Midbrain (tissue), 1 donor: ENCODE data around the gene GGTLC1.

Source experiments
- DNase-seq: peaks from one replicate; lab custom pipeline; 2025; lab: John Stamatoyannopoulos, UW

The GGTLC1 gene

DNA sequence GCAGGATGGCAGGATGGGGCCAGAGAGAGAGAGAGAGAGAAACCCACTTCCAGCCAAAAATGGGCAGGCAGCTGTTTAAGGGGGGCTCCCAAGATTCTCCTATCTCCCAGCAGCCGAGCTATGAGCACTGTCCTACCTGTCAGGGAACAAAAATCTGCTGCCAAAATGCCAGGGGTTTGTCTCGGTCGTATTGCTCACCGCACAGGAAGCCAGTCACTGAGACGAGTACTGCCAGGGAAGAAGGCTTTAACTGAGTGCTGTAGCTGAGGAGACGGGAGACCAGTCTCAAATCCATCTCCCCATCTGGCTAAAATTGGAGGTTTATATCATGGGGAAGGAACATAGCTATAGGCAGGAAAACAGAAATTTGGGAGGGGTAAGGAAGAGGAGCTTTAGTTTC is 22.3 kb downstream of the GGTLC1 start:
- DNase-seq = no peak

DNA sequence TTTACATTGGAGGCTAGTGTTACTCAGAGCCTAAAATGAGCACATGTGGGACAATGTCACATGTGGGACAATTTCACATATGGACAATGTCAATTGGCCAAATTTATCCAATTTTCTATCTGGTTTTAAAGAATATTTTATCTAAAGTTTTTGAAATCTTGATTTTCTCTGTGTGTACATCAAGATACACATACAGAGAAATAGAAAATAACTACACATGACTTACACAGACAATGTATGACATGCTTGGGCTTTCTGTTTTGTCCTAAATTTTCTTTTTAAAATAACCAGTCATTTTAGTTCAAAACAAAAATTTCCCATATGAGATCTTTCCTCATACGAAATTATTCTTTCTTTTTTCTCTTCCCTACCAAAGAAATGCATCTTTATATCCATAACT is 24.6 kb downstream of the GGTLC1 start:
- no peak for DNase-seq

- DNase-seq = no peak
Measured at GRCh38 chr20:23962272-23962671, 26.3 kb downstream of the GGTLC1 start.

DNA sequence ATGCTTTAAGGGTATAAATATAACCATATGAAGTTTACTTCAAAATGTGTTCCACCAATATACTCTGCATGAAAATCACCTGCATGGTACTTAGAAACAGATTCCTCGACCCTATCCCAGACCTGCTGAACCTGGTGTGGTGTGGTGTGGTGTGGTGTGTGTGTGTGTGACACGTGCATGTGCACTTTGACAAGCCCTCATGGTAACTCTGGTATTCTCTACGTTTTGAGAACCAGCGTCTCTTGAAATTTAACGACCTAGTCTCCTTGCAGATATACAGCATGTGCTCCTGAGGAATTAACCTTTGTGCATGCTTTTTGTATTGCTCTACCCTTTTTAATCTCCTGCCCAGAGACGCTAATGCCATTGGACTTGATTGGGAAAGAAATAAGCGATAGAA is 29.5 kb downstream of the GGTLC1 start:
- DNase-seq = no peak

- DNase-seq = no peak
Measured at GRCh38 chr20:23955896-23956295, 32.7 kb downstream of the GGTLC1 start.

GRCh38 chr20:23954008-23954745 is 34.4 kb downstream of the GGTLC1 start:
- DNase-seq = no peak

- DNase-seq = no peak
Measured at GRCh38 chr20:23946206-23946605, 42.4 kb downstream of the GGTLC1 start.

GRCh38 chr20:23943304-23943703 is 45.3 kb downstream of the GGTLC1 start:
- no peak for DNase-seq

GRCh38 chr20:23939641-23940040 is 48.9 kb downstream of the GGTLC1 start:
- no peak for DNase-seq

- no peak for DNase-seq
Measured at GRCh38 chr20:23939063-23939462, 49.5 kb downstream of the GGTLC1 start.

DNA sequence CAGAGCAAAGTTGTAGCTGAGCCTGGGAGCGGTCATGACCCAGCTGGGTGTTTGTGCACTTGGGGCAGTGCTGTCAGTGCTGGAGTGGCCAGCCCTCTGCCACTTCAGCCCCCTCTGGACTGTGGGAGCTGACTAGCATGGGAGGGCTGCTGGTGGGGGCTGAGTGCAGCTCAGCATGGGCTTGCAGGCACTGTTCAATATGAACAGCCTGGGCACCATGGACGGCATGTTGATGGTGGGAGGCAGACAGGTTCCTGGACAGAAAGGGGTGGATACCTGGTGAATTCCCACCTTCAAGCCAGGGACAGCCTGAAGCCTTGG is 50.5 kb downstream of the GGTLC1 start:
- DNase-seq = no peak

DNA sequence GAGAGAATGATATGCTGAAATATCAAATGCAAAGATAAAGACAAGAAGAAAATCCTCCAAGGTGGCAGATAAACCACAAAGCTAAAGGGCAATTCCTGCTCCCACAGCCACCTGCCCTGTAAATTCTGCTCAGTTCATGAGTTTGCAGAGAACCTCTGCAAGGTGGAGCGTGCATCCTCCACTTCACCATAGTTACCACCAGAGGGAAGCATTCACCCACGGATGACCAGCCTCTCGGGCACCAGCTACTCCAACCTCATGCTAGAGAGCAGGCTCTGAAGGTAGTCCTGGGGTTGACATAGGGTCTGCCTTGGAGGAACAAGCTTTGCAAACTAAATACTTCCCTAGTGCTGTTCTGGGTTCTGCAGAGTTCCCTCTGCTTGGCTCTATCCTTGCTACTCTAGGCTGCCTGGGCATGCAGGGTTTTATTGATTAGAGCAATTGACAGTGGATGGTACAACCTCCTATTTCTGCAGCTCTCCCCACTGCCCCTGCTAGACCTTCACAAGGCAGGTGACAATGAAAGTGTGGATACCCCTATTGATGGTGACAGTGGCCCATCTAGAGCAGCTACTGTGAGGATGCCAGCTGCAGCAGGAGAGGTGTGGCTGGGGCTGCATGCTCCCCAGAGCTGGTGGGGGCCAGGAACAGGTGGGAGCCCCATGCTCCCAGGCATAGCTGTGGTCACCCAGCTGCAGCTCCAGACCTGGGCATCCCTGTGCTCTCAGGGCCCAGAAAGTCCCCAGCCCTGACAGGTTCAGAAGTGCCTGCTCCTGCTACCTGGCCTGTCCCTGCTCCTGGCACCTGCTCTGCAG is 51.1 kb downstream of the GGTLC1 start:
- DNase-seq = peak; percentile 68
